Esophagus squamous epithelium (tissue), 4 donors: ENCODE measurements around the gene PCDHGA7.

Experiments used
- CTCF ChIP-seq, 6 experiments: fragments of 450-650 bp in 4 of 6; fragments of 200-600 bp in 2 of 6; sonication (generic) in 2 of 6; IDR thresholded peaks; one replicate each; pipeline ENCODE4 v1.5.1; 2016 to 2019; ENCODE audit warnings: antibody characterized with exemption in 6 of 6, mild to moderate bottlenecking in 4 of 6, moderate library complexity in 4 of 6
- POLR2A ChIP-seq, 4 donors: fragments of 450-650 bp; IDR thresholded peaks; one replicate each; pipeline ENCODE4 v1.6.1; 2017; ENCODE audit warnings: antibody characterized with exemption in 4 of 4, mild to moderate bottlenecking in 4 of 4, moderate library complexity in 3 of 4

DNA sequence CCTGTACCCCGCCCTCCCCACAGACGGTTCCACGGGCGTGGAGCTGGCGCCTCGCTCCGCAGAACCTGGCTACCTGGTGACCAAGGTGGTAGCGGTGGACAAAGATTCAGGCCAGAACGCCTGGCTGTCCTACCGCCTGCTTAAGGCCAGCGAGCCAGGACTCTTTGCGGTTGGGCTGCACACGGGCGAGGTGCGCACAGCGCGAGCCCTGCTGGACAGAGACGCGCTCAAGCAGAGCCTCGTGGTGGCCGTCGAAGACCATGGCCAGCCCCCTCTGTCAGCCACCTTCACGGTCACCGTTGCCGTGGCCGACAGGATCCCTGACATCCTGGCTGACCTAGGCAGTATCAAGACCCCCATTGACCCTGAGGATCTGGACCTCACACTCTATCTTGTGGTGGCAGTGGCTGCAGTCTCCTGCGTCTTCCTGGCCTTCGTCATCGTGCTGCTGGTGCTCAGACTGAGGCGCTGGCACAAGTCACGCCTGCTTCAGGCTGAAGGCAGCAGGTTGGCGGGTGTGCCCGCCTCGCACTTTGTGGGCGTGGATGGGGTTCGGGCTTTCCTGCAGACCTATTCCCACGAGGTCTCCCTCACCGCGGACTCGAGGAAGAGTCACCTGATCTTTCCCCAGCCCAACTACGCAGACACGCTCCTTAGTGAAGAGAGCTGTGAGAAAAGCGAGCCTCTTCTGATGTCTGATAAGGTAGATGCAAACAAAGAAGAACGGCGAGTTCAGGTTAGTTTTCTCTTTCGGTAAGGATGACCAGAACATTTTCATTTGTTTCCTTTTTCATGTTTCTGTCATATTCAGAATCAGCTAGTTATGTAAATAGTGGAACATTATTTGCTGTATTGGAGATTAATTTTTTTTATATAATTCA, 16.3 kb upstream of the PCDHGA7 start:
- TF ChIP-seq CTCF (IDR thresholded peaks at IDR 0.05) = no peak
- TF ChIP-seq POLR2A (IDR thresholded peaks at IDR 0.05) = no peak
